Large intestine (tissue), 12 donors: ENCODE data around the gene DNAJC3. TPM values are rescaled to one million over a fixed set of nuclear protein-coding genes. Genes with fewer than 3 reads are reported as not detected.

Source experiments
- DNase-seq, 2 donors: peaks; one replicate each; pipeline versions ENCODE4 v3.0.0 to v3.0.0-alpha.2; 2013
- H3K27ac ChIP-seq: one replicate; pipeline ENCODE4 v1.5.1; 2013; ENCODE audit warnings: low read length
- H3K27me3 ChIP-seq: 2 replicates; pipeline ENCODE4 v1.6.1; 2013; ENCODE audit warnings: low read length; ENCODE audit not compliant: control insufficient read depth, insufficient read depth
- H3K36me3 ChIP-seq: 2 replicates; pipeline ENCODE4 v1.6.1; 2013; ENCODE audit warnings: low read length; ENCODE audit not compliant: control insufficient read depth, insufficient read depth
- H3K4me1 ChIP-seq: one replicate; pipeline ENCODE4 v1.6.1; 2013; ENCODE audit warnings: low read length; ENCODE audit not compliant: control insufficient read depth, insufficient read depth
- H3K4me3 ChIP-seq: one replicate; pipeline ENCODE4 v1.5.1; 2013; ENCODE audit warnings: low read length
- H3K9me3 ChIP-seq: one replicate; pipeline ENCODE4 v1.6.1; 2013; ENCODE audit warnings: mild to moderate bottlenecking, low read depth, low read length, moderate library complexity; ENCODE audit not compliant: control insufficient read depth
- WGBS: methylation state at CpG from one replicate; pipeline ENCODE4 v1.1.5; 2013; ENCODE audit warnings: low lambda C conversion rate; ENCODE audit not compliant: insufficient coverage; 5-methylcytosine and 5-hydroxymethylcytosine counted together
- long read RNA-seq, 11 donors: transcript quantifications; one replicate each; lab custom pipeline, GENCODE V29; 2026
- polyA plus RNA-seq: library from polyadenylated mRNA; unstranded; fragments of 120-200 nt; gene quantifications from one replicate; pipeline ENCODE4 v1.2.1, GENCODE V29; 2013

Gene DNAJC3, protein sequence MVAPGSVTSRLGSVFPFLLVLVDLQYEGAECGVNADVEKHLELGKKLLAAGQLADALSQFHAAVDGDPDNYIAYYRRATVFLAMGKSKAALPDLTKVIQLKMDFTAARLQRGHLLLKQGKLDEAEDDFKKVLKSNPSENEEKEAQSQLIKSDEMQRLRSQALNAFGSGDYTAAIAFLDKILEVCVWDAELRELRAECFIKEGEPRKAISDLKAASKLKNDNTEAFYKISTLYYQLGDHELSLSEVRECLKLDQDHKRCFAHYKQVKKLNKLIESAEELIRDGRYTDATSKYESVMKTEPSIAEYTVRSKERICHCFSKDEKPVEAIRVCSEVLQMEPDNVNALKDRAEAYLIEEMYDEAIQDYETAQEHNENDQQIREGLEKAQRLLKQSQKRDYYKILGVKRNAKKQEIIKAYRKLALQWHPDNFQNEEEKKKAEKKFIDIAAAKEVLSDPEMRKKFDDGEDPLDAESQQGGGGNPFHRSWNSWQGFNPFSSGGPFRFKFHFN
- polyA plus RNA-seq, result 38.8 TPM
- long read RNA-seq, donor 1, full-length matches to known transcripts, result 5 of 5 reads
- long read RNA-seq, donor 1, partial matches to known transcripts, result 0 of 5 reads
- long read RNA-seq, donor 1, other reads (novel, unspliced or antisense), result 0 of 5 reads
- long read RNA-seq, donor 2, full-length matches to known transcripts, result 5 of 22 reads
- long read RNA-seq, donor 2, partial matches to known transcripts, result 17 of 22 reads
- long read RNA-seq, donor 2, other reads (novel, unspliced or antisense), result 0 of 22 reads
- long read RNA-seq, donor 3, result 0 reads
- long read RNA-seq, donor 4, full-length matches to known transcripts, result 1 of 1 reads
- long read RNA-seq, donor 4, partial matches to known transcripts, result 0 of 1 reads
- long read RNA-seq, donor 4, other reads (novel, unspliced or antisense), result 0 of 1 reads
- long read RNA-seq, donor 5, full-length matches to known transcripts, result 4 of 4 reads
- long read RNA-seq, donor 5, partial matches to known transcripts, result 0 of 4 reads
- long read RNA-seq, donor 5, other reads (novel, unspliced or antisense), result 0 of 4 reads
- long read RNA-seq, donor 6, full-length matches to known transcripts, result 9 of 15 reads
- long read RNA-seq, donor 6, partial matches to known transcripts, result 6 of 15 reads
- long read RNA-seq, donor 6, other reads (novel, unspliced or antisense), result 0 of 15 reads
- long read RNA-seq, donor 7, result 0 reads
- long read RNA-seq, donor 8, full-length matches to known transcripts, result 6 of 6 reads
- long read RNA-seq, donor 8, partial matches to known transcripts, result 0 of 6 reads
- long read RNA-seq, donor 8, other reads (novel, unspliced or antisense), result 0 of 6 reads
- long read RNA-seq, donor 9, full-length matches to known transcripts, result 3 of 3 reads
- long read RNA-seq, donor 9, partial matches to known transcripts, result 0 of 3 reads
- long read RNA-seq, donor 9, other reads (novel, unspliced or antisense), result 0 of 3 reads
- long read RNA-seq, donor 10, full-length matches to known transcripts, result 2 of 78 reads
- long read RNA-seq, donor 10, partial matches to known transcripts, result 76 of 78 reads
- long read RNA-seq, donor 10, other reads (novel, unspliced or antisense), result 0 of 78 reads
- long read RNA-seq, donor 11, full-length matches to known transcripts, result 1 of 1 reads
- long read RNA-seq, donor 11, partial matches to known transcripts, result 0 of 1 reads
- long read RNA-seq, donor 11, other reads (novel, unspliced or antisense), result 0 of 1 reads

DNA sequence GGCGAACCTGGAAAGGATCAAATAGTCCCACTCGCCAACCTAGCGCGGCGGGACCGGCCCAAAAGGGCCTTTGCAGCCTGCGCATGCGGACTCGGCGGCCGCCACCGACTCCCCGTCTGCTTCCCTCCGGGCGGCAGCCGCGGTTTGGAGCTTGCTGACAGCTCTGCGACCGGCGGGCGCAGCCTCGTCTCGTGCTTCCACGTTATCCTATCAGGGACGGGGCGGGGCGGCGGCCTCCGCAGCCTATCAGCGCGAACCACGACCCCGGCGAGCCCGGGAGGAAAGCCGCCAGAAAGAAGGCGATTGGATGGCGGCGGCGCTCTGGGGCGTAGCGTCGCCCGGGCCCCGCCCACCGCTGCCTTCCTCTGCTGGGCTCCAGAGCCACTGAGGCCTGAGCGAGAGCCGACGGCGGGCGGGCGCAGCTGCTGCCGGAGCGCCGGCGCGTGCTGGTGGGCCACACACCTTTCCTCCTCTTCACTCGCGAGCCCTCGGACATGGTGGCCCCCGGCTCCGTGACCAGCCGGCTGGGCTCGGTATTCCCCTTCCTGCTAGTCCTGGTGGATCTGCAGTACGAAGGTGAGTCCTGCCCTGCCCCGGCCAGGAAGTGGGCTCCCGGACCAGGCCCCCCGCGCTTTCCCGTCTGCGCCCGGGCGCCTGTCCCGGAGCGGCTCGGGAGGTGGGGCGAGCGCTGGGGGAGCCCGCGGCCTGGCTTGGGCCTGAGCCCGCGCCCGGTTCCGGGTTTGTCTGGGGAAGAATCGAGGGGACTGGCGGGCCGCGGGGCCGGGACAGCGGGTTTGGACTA is at the start of gene DNAJC3:
Gene DNAJC3 (plus strand): TSS at position 378 of the 802 bp plus-strand sequence. CDS start 117 bp downstream, at position 495.
- Histone ChIP-seq H3K36me3 (no peaks in the 10 kb centered on the region), H3K27ac (peak within 1 kb of the TSS; percentile 97), H3K4me1 (peaks cover 8% of the 10 kb centered on the region), H3K9me3 (no peaks in the 10 kb centered on the region), H3K27me3 (no peaks in the 10 kb centered on the region), H3K4me3 (peak within 1 kb of the TSS; percentile 96)
- peak; percentile 98 to 100 for DNase-seq
- no CpG with 5 or more reads among the region's 90 CpGs for whole genome bisulfite sequencing

DNA sequence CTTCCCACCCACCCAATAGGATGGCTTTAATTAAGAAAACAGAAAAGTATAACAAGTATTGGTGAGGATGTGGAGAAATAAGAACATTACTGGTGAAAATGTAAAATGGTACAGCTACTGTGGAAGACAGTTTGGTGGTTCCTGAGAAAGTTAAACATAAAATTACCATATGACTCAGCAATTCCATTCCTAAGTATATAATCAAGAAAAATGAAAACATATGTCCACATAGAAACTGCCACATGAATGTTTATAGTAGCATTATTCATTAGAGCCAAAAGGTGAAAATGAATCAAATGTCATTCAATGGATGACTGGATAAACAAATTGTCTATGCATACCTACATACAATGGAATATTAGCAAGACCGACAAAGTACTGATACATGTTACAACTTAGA is 49.3 kb upstream of the DNAJC3 start:
- Histone ChIP-seq H3K36me3 (peaks cover 16% of the 10 kb centered on the region), H3K4me3 (no peak overlapping the region), H3K9me3 (peaks cover 4% of the 10 kb centered on the region), H3K27me3 (no peaks in the 10 kb centered on the region), H3K27ac (no peak overlapping the region), H3K4me1 (no peaks in the 10 kb centered on the region)
- WGBS, result no CpG with 5 or more reads among the region's 1 CpG
- DNase-seq, result no peak

DNA sequence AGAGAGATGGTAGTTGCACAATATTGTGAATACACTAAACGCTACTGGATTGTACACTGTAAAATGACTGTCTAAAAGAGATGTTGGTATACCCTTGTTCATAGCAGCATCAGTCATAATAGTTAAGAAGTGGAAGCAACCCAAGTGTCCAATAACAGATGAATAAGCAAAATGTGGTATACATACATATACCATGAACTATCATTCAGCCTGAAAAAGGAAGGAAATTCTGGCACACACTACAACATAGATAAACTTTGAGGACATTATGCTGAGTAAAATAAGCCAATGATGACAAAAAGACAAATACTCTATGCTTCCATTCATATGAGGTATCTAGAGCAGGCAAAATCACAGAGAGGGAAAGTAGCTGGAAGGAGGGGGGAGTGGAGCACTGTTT is 48.5 kb upstream of the DNAJC3 start:
- H3K36me3 ChIP-seq, result peaks cover 20% of the 10 kb centered on the region
- DNase-seq, result no peak
- H3K27ac ChIP-seq, result no peak overlapping the region
- no peak overlapping the region for H3K4me3 ChIP-seq
- WGBS, result no CpG with 5 or more reads among the region's 1 CpG
- peaks cover 4% of the 10 kb centered on the region for H3K9me3 ChIP-seq
- no peaks in the 10 kb centered on the region for H3K27me3 ChIP-seq
- no peaks in the 10 kb centered on the region for H3K4me1 ChIP-seq

DNA sequence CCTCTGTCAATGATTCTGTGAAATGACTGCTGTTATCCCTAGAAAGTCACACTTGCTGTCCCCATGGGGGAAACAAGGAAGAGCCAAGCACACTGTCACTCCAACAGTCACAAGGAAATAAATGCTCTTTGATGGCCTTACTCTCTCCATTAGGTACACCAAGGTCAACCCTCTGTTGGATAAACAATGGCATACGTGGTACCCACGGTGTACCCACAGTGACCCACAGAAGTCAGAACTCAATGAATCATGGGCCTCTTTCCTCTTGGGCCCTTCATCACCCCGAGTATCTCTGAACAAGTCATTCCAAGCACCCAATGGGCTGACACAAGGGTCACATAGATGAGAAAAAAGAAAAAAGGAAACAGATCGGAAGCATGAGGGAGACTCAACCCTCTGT is 47.9 kb upstream of the DNAJC3 start:
- DNase-seq, result no peak
- Histone ChIP-seq H3K27ac (no peak overlapping the region), H3K4me3 (no peak overlapping the region), H3K9me3 (peaks cover 4% of the 10 kb centered on the region), H3K4me1 (no peaks in the 10 kb centered on the region), H3K36me3 (peaks cover 20% of the 10 kb centered on the region), H3K27me3 (peaks cover 2% of the 10 kb centered on the region)
- WGBS, result 100% methylated on average over 1 of the region's 4 CpGs

DNA sequence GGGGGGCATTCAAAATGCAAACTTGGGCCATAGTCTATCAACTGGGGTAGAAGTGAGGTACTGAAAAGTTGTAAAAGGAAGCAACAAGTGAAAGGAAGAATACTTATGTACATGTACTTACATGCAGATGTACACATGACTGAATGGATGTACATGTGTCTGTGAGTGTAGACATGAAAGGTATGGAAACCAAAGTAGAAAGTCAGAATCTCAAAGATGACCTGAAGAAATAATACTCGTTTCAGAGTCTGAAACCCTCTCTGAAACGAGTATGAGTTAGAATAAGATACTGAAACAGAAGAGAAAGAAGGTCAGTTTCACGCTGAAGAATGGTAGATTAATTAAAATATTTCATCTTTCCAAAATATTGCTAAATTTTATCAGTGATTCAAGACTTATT is 46.3 kb upstream of the DNAJC3 start:
- Histone ChIP-seq H3K4me1 (no peaks in the 10 kb centered on the region), H3K27ac (no peak overlapping the region), H3K4me3 (no peak overlapping the region), H3K36me3 (peaks cover 22% of the 10 kb centered on the region), H3K27me3 (peaks cover 2% of the 10 kb centered on the region), H3K9me3 (peaks cover 4% of the 10 kb centered on the region)
- 80% methylated on average over 2 of the region's 3 CpGs for WGBS
- DNase-seq, result no peak

DNA sequence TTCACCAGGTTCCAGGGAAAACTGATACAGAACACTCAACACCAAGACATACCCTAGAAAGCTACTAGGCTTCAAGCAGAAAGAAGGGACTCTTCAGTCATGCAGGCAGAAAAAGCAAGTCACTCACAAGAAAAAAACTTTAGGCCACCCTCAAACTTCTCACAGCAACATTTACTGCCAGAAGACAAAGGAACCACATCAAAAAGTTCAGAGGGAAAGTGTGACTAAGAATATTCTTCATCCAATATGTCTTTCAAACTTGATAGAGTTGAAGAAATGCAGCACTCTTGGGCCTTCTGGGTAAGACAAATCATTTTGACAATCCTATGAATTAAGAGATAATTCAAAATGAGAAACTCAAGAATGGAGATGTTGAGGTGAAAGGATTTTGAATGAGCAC is 40.1 kb upstream of the DNAJC3 start:
- Histone ChIP-seq H3K36me3 (peaks cover 8% of the 10 kb centered on the region), H3K4me3 (no peak overlapping the region), H3K27me3 (peaks cover 5% of the 10 kb centered on the region), H3K4me1 (no peaks in the 10 kb centered on the region), H3K9me3 (peaks cover 2% of the 10 kb centered on the region), H3K27ac (no peak overlapping the region)
- no peak for DNase-seq

DNA sequence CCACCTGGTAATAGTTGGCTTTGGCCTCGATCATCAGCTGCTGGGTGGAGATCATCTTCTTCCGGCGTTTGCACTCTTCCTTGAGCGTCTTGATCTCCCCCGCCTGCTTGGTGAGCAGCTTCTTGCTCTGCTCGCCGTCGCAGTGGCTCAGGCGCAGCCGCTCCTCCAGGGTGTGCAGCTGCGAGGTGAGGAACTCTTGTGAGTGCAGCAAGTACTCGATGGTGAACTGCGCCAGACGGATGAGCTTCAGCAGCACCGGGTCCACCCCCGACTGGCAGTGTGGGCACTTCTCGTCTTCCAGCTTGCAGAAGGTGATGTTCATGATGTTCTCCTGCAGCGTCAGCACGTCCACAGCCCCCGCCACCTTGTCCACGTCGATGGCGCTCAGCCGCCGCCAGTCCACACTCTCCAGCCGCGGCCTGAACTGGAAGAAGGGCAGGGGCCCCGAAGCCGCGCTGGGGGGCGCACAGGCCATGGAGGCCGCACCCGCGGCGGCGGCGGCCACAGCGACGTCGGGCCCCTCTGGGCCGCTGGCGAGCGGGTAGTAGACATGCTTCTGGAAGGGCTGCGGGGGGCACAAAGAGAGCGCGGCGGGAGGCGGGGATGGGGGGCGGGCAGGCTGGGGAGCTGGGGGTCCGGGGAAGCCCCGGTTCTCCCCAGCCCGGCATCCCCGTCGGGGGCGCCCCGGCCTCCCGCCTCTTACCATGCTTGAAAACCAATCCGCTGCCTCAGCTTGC is 35.5 kb upstream of the DNAJC3 start:
- Histone ChIP-seq H3K4me3 (peak overlapping the region; percentile 48), H3K27ac (no peak overlapping the region), H3K36me3 (no peaks in the 10 kb centered on the region), H3K9me3 (peaks cover 8% of the 10 kb centered on the region), H3K27me3 (peaks cover 36% of the 10 kb centered on the region), H3K4me1 (peaks cover 4% of the 10 kb centered on the region)
- no CpG with 5 or more reads among the region's 58 CpGs for WGBS
- DNase-seq, result peak; percentile 17 to 44

DNA sequence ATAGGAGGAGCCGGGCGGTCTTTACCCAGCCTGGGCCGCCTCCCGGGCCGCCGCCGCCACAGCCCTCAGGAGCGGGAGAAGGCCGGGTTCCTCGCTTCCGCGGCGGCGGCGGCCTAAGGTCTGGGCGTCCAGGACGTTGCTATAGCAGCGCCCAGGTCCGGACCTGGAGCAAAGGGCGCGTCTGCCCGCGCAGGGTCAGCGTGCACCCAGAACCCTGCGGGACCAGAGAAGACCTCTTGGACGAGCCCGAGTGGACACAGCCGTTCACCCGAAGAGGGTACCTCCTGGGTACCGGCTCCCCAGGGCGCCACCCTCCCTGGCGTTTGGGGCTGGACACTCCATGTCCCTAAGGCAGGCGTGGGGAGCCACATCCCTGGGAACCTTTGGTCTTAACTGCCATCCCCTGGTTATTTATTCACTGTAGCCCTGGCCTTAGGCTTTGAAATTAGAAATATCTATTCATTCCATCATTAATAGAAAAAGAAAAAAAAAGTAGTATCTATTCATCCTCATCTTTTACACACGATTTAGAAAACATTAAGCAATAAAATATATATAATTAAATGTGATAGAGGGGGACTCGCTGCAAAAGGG is 34.8 kb upstream of the DNAJC3 start:
- Histone ChIP-seq H3K4me1 (peaks cover 4% of the 10 kb centered on the region), H3K27ac (no peak overlapping the region), H3K27me3 (peaks cover 36% of the 10 kb centered on the region), H3K36me3 (no peaks in the 10 kb centered on the region), H3K9me3 (peaks cover 8% of the 10 kb centered on the region), H3K4me3 (peak overlapping the region; percentile 48)
- DNase-seq, result peak; percentile 59 to 73
- WGBS, result no CpG with 5 or more reads among the region's 35 CpGs
